GM12878 (cell line): Measurements from ENCODE around the gene MAP3K7.

Source experiments
- CTCF ChIP-seq, 3 experiments: IDR thresholded peaks in 2 of 3; conservative IDR thresholded peaks in 1 of 3; 2 replicates each; pipeline ENCODE4 v1.5.1; 2011; ENCODE audit warnings: low read depth in 3 of 3, low read length in 3 of 3, mild to moderate bottlenecking in 3 of 3, control low read depth in 2 of 3, moderate library complexity in 2 of 3, inconsistent platforms in 1 of 3, mixed read lengths in 1 of 3; ENCODE audit not compliant: control insufficient read depth in 2 of 3, insufficient read depth in 1 of 3; ENCODE audit errors: extremely low read depth in 1 of 3
- ELK1 ChIP-seq: IDR thresholded peaks from 2 replicates; pipeline ENCODE4 v1.6.1; 2012; ENCODE audit warnings: low read depth, low read length, improper control_type of control experiment
- KAT2A ChIP-seq: conservative IDR thresholded peaks from 2 replicates; pipeline ENCODE4 v1.6.1; 2011; ENCODE audit warnings: low read depth, low read length; ENCODE audit not compliant: control insufficient read depth
- MYC ChIP-seq: IDR thresholded peaks from 2 replicates; pipeline ENCODE4 v1.6.1; 2011; ENCODE audit warnings: mild to moderate bottlenecking, low read length, moderate library complexity, inconsistent platforms; ENCODE audit not compliant: insufficient read depth, insufficient replicate concordance, insufficient read length, severe bottlenecking
- SP1 ChIP-seq: IDR thresholded peaks from one replicate; pipeline ENCODE4 v1.6.1; 2011; ENCODE audit warnings: low read depth, low read length
- USF2 ChIP-seq: IDR thresholded peaks from 2 replicates; pipeline ENCODE4 v1.6.1; 2011; ENCODE audit warnings: low read depth, low read length, improper control_type of control experiment, borderline replicate concordance

DNA sequence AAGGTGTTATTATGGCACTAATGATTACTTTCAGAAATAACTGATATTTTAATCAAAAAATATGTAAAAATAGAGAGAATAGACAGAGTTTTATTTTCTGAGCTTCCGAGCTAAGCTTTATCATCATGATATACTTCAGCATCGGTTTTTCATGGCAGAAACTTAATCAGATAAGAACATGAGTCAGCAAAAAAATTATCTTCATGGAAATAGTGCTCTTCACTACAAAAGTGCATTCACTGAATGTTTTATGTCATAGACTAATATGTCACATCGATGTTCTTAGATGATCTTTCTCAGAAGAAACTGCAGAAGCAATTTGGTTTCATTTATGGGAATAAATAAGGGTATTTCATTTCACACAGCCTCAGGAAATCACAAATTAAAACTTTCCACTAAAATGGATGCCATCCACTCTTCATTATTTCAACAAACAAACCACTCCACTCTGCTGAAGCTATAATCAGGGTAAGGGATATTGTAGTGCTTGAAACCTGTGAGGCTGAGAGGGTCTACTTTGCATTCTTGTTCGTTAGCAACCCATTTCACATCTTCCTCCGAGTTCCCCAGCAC, 10.2 kb upstream of the MAP3K7 start:
- TF ChIP-seq MYC (no peak), CTCF (IDR thresholded peaks at IDR 0.05 in 2 of 3, conservative IDR thresholded peaks at IDR 0.05 in 1 of 3; ENCODE audit: control insufficient read depth in 2 of 3, extremely low read depth in 1 of 3, insufficient read depth in 1 of 3, low read depth in 3 of 3, low read length in 3 of 3) (no peak), USF2 (no peak), ELK1 (no peak), KAT2A (no peak), SP1 (no peak)
